ENCODE results near the gene TACC2.

GRCh38 chr10:122130474-122131110 lies 141.6 kb downstream of the TACC2 start:
- TF ChIP-seq CTCF (IDR thresholded peaks at IDR 0.05; ENCODE audit: extremely low read depth in 1 of 2, insufficient read depth in 1 of 2, low read depth in 1 of 2, low read length in 2 of 2) = no peak
- TF ChIP-seq POLR2A (IDR thresholded peaks at IDR 0.05; ENCODE audit: low read depth, low read length) = no peak
- no peak for TF ChIP-seq JUN (IDR thresholded peaks at IDR 0.05; ENCODE audit: borderline replicate concordance, insufficient read depth, insufficient read length, low read depth)
- TF ChIP-seq MAX (IDR thresholded peaks at IDR 0.05; ENCODE audit: insufficient read depth, insufficient read length) = no peak
- TF ChIP-seq EZH2 (IDR thresholded peaks at IDR 0.05; ENCODE audit: borderline replicate concordance, low read depth, low read length, severe bottlenecking) = no peak
- no peak for TF ChIP-seq FOS (IDR thresholded peaks at IDR 0.05; ENCODE audit: borderline replicate concordance, insufficient read depth, low read length)
- TF ChIP-seq POLR2AphosphoS5 (IDR thresholded peaks at IDR 0.05; ENCODE audit: insufficient read depth, low read depth, low read length) = no peak
- no peak for TF ChIP-seq MYC (IDR thresholded peaks at IDR 0.05; ENCODE audit: low read depth, low read length)
- no peak for TF ChIP-seq GATA2 (IDR thresholded peaks at IDR 0.05; ENCODE audit: insufficient read depth, insufficient read length, low read depth, low read length)
